A673 (cell line): ENCODE measurements around the gene RPTOR.

Experiments used
- EZH2 ChIP-seq: fragments of 200-600 bp; sonication (generic); IDR thresholded peaks from 2 replicates; pipeline ENCODE4 v1.6.1; 2017; ENCODE audit warnings: borderline replicate concordance, low read depth, mild to moderate bottlenecking, mixed read lengths, antibody characterized with exemption, low read length; ENCODE audit not compliant: poor library complexity, severe bottlenecking
- TF ChIP-seq, protein P1 (sequence below): fragments of 300-800, 200-600 bp; sonication (generic); conservative IDR thresholded peaks from 2 replicates; pipeline ENCODE4 v1.5.1; 2017; ENCODE audit warnings: low read depth, mild to moderate bottlenecking, antibody characterized with exemption, low read length, moderate library complexity, mixed read lengths

DNA sequence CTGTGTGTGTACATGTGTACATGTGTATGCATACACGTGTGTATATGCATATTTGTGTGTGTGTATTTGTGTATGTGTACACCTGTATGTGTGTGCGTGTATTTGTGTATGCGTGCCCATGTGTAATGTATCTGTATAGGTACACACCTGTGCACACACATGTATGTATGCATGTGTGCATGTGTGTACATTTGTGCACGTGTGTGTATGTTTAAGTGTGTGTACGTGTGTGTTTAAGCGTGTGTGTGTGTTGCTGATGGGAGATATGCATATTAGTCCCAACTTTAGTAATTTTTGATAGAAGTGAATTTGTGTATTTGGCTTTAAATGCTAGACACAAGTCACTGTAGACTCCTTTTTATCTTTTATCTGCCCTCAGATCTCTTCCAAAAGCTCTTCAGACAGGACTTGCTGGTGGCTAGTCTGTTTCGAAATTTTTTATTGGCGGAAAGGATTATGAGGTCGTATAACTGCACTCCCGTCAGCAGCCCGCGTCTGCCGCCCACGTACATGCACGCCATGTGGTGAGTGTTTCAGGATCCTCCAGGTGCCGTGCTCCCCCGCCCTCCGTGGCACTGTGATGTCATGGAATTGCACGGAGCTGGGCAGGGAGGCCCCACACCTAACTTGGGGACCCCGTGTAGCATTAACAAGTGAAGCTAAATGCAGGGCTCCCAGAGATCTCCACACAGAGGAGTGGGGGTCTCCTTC, 278.2 kb downstream of the RPTOR start:
- TF ChIP-seq, protein P1, sequence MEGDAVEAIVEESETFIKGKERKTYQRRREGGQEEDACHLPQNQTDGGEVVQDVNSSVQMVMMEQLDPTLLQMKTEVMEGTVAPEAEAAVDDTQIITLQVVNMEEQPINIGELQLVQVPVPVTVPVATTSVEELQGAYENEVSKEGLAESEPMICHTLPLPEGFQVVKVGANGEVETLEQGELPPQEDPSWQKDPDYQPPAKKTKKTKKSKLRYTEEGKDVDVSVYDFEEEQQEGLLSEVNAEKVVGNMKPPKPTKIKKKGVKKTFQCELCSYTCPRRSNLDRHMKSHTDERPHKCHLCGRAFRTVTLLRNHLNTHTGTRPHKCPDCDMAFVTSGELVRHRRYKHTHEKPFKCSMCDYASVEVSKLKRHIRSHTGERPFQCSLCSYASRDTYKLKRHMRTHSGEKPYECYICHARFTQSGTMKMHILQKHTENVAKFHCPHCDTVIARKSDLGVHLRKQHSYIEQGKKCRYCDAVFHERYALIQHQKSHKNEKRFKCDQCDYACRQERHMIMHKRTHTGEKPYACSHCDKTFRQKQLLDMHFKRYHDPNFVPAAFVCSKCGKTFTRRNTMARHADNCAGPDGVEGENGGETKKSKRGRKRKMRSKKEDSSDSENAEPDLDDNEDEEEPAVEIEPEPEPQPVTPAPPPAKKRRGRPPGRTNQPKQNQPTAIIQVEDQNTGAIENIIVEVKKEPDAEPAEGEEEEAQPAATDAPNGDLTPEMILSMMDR = no peak
- no peak for TF ChIP-seq EZH2
